HUES6 (cell line): ENCODE results near the gene LOXL4.

Experiments used
- H3K27ac ChIP-seq: 2 replicates; pipeline ENCODE4 v1.7.0; 2013; ENCODE audit warnings: low read depth, mild to moderate bottlenecking, low read length, inconsistent platforms
- H3K27me3 ChIP-seq: 2 replicates; pipeline ENCODE4 v1.6.1; 2013; ENCODE audit warnings: low read length; ENCODE audit not compliant: control insufficient read depth, insufficient read depth
- H3K36me3 ChIP-seq: 2 replicates; pipeline ENCODE4 v1.6.1; 2013; ENCODE audit warnings: low read length; ENCODE audit not compliant: control insufficient read depth, insufficient read depth
- H3K4me1 ChIP-seq: 2 replicates; pipeline ENCODE4 v1.6.1; 2013; ENCODE audit warnings: low read length; ENCODE audit not compliant: control insufficient read depth, insufficient read depth
- H3K4me3 ChIP-seq: 2 replicates; pipeline ENCODE4 v1.5.1; 2013; ENCODE audit warnings: low read depth, low read length
- H3K9ac ChIP-seq: one replicate; pipeline ENCODE4 v1.6.1; 2013; ENCODE audit warnings: mild to moderate bottlenecking, low read length
- H3K9me3 ChIP-seq: 2 replicates; pipeline ENCODE4 v1.6.1; 2013; ENCODE audit warnings: low read depth, low read length; ENCODE audit not compliant: control insufficient read depth, insufficient read depth

LOXL4 gene

DNA sequence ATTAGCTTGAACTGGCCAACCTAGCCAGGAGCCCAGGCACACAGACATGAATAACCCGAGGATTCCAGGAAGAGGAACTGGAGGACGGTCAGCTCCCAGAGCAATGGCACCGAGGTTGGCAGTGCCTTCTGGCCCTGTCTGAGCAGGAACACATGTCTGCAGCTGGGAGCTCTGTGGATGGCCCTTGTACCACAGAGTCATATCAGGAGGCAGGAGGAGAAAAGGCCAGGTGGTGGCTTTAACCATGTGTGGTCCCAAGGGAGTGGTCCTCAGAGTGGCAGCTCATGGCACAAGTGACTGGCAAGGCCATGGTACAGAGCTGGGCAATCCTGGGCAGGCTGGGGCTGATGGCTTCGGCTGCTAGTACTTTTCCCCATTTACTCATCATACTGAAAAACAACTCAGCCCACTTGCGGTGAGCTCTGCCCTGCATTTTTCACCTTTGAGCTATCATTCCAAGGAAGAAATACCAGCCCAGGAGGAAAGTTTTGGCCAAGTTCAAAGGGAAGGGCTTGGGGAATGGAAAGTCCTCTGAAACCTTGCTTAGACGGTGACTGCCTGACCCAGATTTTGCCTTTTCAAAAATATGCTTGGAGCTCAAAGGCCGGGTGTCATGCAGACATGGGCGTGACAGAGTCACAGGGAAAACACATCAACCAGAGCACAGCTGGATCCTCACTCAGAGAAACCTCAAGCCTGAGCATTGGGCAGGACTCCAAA lies 25.7 kb upstream of the LOXL4 start:
- Histone ChIP-seq H3K4me3 (no peak overlapping the region), H3K9me3 (no peaks in the 10 kb centered on the region), H3K27me3 (no peaks in the 10 kb centered on the region), H3K9ac (no peak overlapping the region), H3K36me3 (no peaks in the 10 kb centered on the region), H3K4me1 (peaks cover 16% of the 10 kb centered on the region), H3K27ac (no peak overlapping the region)

DNA sequence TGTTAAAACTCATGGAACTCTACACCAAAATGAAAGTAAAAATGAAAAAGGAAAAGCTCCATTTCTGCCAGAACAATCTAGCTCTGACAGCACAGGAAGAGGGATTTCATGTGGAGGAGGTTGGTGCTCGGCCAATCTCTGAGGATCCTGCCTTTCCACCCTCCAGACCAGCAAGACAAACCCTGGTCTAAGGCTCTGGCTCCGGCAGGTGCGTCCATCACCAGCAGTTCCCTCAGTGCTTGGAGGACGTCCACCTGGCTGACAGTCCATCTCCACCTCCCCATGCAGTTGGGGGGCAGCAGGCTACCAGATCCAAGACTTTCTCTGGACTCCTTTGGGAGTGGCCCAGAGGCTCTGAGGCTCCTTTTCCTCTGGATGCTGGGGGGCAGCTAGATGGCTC lies 25.0 kb upstream of the LOXL4 start:
- no peak overlapping the region for H3K27ac ChIP-seq
- no peaks in the 10 kb centered on the region for H3K27me3 ChIP-seq
- no peaks in the 10 kb centered on the region for H3K9me3 ChIP-seq
- H3K9ac ChIP-seq: no peak overlapping the region
- no peaks in the 10 kb centered on the region for H3K36me3 ChIP-seq
- no peak overlapping the region for H3K4me3 ChIP-seq
- H3K4me1 ChIP-seq: peaks cover 16% of the 10 kb centered on the region

DNA sequence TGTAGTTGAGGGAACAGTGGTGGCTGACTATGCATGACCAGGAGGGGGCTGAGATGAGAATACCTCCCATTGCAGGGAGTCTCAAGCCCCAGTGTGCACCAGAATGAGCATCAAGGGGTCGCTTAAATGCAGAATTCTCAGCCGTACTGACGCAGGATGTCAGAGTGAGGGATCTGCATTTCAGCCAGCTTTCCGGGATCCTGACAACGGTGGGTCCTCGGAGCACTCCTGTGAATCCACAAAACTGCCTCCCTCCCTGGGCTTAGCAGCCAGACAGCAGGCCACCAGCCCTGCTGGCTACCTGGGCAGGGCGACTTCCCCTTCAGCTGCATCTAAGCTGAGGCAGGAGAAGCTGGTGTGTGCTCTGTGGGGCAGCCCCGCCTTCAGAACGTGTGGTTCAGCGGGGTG lies 21.8 kb upstream of the LOXL4 start:
- no peaks in the 10 kb centered on the region for H3K36me3 ChIP-seq
- no peaks in the 10 kb centered on the region for H3K27me3 ChIP-seq
- H3K9me3 ChIP-seq: no peaks in the 10 kb centered on the region
- no peak overlapping the region for H3K4me3 ChIP-seq
- no peak overlapping the region for H3K9ac ChIP-seq
- no peak overlapping the region for H3K27ac ChIP-seq
- no peaks in the 10 kb centered on the region for H3K4me1 ChIP-seq

DNA sequence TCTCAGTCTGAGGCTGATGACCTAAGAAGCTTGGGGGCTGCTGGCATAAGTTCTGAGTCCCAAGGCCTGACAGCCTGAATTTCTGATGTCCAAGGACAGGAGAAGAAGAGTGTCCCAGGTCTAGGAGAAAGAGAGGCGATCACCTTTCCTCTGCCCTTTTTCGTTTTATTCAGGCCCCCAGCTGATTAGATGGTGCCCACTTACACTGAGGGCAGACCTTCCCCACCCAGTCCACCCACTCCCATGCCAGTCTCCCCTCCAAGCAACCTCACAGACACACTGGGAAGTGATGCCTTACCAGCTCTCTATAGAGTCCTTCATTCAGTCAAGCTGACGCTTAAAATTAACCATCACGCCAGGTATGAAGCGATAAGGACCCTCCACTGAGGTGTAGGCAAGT lies 19.3 kb upstream of the LOXL4 start:
- H3K9ac ChIP-seq: no peak overlapping the region
- H3K27me3 ChIP-seq: no peaks in the 10 kb centered on the region
- no peaks in the 10 kb centered on the region for H3K36me3 ChIP-seq
- H3K4me3 ChIP-seq: no peak overlapping the region
- no peaks in the 10 kb centered on the region for H3K4me1 ChIP-seq
- no peak overlapping the region for H3K27ac ChIP-seq
- H3K9me3 ChIP-seq: no peaks in the 10 kb centered on the region

DNA sequence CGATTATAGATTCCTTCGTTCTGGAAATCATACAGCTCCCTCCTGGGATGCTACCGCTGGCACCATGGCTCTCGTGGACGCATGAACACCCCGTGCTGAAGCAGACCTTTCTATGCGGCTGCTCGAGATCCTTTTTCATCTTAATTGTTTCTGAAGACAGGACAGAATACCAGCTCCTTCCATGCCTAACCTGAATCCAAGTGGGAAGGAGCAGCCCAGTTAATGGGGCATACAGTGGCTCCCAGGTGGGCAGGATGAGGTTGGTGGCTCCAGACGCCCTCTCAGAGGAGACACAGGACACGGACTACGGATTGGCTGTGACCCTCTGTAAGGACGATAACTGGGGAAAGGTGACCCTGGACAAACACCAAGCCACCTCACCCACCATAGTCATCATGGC lies 18.4 kb upstream of the LOXL4 start:
- no peaks in the 10 kb centered on the region for H3K36me3 ChIP-seq
- H3K9me3 ChIP-seq: no peaks in the 10 kb centered on the region
- no peaks in the 10 kb centered on the region for H3K27me3 ChIP-seq
- no peak overlapping the region for H3K9ac ChIP-seq
- H3K27ac ChIP-seq: no peak overlapping the region
- no peak overlapping the region for H3K4me3 ChIP-seq
- H3K4me1 ChIP-seq: no peaks in the 10 kb centered on the region

DNA sequence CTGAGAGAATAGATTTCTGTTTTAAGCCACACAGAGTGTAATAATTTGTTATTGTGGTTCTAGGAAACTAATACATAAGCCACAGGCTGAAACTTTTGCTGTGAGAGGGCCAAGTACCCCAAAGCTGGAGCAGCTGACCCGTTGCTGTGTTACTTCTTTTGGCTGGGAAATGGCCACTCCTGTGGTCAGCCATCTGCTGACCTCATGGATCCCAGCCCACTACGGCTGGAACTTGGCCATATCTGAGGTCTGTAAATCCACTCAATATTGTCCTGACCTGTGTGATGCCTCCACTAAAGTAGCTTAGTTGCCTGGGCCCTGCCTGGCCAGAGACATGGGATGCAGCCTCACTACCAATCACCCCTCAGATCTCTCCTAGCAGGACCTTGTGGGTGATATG lies 17.4 kb upstream of the LOXL4 start:
- no peak overlapping the region for H3K9ac ChIP-seq
- no peaks in the 10 kb centered on the region for H3K4me1 ChIP-seq
- H3K27me3 ChIP-seq: no peaks in the 10 kb centered on the region
- H3K27ac ChIP-seq: no peak overlapping the region
- no peak overlapping the region for H3K4me3 ChIP-seq
- no peaks in the 10 kb centered on the region for H3K36me3 ChIP-seq
- no peaks in the 10 kb centered on the region for H3K9me3 ChIP-seq

DNA sequence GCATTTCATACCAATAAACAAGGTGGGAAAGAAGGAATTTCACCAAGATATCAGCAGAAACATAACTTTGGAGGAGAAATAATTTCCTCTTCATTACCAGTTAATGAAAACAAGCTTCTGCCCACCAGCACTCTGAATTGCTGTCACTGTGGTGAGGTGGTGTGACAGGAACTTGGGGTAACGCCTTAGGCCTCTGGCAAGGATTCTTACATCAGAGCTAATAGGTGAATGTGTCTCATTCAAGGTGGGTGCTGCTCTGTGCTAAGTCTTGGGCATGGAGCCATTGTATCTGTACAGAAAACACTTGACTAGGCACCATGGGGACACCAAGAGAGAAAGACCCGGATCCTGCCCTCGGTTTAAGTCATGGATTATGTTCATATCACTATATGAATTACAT lies 8.3 kb upstream of the LOXL4 start:
- Histone ChIP-seq H3K9me3 (no peaks in the 10 kb centered on the region), H3K4me3 (no peak overlapping the region), H3K27me3 (no peaks in the 10 kb centered on the region), H3K27ac (no peak overlapping the region), H3K36me3 (no peaks in the 10 kb centered on the region), H3K9ac (no peak overlapping the region), H3K4me1 (peaks cover 11% of the 10 kb centered on the region; the same call in 1 of the 2 replicates)

DNA sequence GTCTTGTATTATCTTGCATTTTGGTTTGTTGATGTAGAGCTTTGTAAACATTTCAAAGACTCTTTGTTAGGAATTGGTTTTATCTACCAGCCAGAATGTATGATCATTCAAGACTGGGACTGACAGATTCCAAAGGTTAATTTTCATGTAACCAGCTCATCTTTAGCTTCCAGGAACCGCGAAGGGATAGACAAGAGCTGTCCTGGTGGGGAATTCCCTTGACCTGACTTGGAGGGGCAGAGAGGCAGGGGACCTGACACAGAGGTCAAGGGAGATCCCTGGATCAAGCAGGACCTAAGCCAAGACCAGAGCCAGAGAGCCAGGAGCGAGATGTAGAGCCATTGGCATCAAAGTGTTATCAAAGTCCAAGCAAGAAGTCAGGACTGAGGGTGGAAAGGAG lies 6.6 kb upstream of the LOXL4 start:
- H3K4me3 ChIP-seq: no peak overlapping the region
- no peak overlapping the region for H3K9ac ChIP-seq
- H3K4me1 ChIP-seq: peaks cover 25% of the 10 kb centered on the region
- H3K9me3 ChIP-seq: no peaks in the 10 kb centered on the region
- peaks cover 2% of the 10 kb centered on the region; the same call in 1 of the 2 replicates for H3K27me3 ChIP-seq
- no peak overlapping the region for H3K27ac ChIP-seq
- H3K36me3 ChIP-seq: no peaks in the 10 kb centered on the region

DNA sequence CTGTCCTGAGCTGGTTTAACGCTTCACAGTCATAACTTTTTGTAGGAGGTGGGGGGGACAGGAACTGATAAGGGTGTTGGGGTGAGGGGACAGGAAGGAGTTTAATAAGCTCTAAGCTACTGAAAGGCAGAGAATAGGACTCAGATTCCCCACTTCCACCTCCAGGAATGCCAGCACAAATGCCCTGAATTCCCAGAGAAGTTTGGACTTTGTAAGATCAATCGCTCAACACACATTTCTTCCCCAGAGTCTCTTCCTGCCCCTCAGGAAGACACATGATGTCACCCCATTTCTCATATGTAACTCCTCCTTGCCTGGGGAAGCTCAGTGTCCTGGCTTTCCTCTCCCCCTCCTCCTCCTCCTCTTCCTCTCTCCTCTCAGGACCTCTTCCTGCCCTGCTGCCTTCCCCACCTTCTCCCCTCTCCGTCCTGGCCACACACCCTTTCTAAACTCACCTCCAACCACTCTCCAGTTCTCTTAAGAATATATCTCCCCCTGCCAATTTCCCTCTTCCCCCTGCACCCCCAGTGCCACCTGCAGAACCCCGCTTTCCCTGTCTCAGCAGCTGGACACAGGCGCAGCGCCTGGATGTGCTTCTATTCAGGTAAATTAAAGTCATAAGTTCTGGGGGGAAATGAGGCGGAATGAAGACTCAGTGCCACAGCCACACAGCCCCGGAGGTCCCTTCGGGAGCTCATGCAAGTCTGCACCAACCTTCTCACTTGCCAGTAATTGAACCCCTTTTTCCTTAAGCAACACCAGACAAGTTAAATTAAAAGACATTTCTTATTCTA lies 5.3 kb upstream of the LOXL4 start:
- H3K4me1 ChIP-seq: peaks cover 32% of the 10 kb centered on the region
- H3K27ac ChIP-seq: no peak overlapping the region
- no peak overlapping the region for H3K9ac ChIP-seq
- H3K4me3 ChIP-seq: no peak overlapping the region
- H3K36me3 ChIP-seq: no peaks in the 10 kb centered on the region
- peaks cover 5% of the 10 kb centered on the region; the same call in 1 of the 2 replicates for H3K27me3 ChIP-seq
- H3K9me3 ChIP-seq: no peaks in the 10 kb centered on the region

DNA sequence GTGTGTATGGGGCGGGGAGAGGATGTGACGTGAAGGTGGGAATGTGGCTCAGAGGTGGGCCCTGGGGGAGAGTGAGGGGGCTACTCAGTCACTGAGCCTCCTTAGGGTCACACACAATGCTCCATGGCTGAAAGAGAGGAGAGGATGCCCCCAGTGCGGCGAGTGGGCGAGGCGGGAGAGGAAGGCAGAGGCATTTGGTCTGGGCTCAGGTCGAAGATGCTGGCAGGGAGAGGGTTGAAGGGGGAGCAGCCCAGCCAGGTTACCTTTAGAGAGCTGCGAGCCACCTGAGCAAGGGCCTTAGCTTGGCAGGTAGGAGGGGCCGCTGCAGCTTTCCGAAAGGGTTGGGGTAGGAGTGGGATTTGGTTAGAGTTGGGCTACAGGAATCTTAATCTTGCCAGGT lies 4.7 kb upstream of the LOXL4 start:
- no peaks in the 10 kb centered on the region for H3K36me3 ChIP-seq

DNA sequence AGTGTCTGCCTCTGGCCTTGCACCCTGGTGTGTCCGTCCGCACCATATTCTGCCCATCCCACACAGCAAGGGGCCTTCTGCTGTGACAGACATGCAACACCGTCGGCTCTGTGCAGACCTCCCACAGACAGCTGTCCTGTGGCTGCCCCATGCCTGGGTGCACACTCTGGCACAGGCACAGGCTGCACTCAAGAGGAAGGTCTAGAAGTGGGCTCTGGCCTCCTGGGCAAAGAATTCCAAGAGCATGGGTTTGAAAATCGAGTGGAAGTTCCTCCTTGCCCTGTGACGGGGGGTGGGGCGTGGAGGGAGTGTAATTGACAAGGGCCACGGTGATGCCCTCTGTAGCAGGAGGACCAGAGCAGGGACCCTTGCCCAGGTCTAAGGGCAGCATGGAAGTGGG lies 4.3 kb upstream of the LOXL4 start:
- Histone ChIP-seq H3K27me3 (peaks cover 12% of the 10 kb centered on the region; the same call in 1 of the 2 replicates), H3K36me3 (no peaks in the 10 kb centered on the region), H3K27ac (no peak overlapping the region), H3K9ac (no peak overlapping the region), H3K4me1 (peaks cover 39% of the 10 kb centered on the region), H3K9me3 (no peaks in the 10 kb centered on the region), H3K4me3 (no peak overlapping the region)

More for the DNA sequence above, 4.7 kb upstream of the LOXL4 start:
- no peak overlapping the region for H3K27ac ChIP-seq
- H3K4me1 ChIP-seq: peaks cover 35% of the 10 kb centered on the region
- no peaks in the 10 kb centered on the region for H3K9me3 ChIP-seq
- H3K4me3 ChIP-seq: no peak overlapping the region
- H3K9ac ChIP-seq: no peak overlapping the region
- H3K27me3 ChIP-seq: peaks cover 7% of the 10 kb centered on the region; the same call in 1 of the 2 replicates
